ENCODE measurements around the gene PITPNC1.

DNA sequence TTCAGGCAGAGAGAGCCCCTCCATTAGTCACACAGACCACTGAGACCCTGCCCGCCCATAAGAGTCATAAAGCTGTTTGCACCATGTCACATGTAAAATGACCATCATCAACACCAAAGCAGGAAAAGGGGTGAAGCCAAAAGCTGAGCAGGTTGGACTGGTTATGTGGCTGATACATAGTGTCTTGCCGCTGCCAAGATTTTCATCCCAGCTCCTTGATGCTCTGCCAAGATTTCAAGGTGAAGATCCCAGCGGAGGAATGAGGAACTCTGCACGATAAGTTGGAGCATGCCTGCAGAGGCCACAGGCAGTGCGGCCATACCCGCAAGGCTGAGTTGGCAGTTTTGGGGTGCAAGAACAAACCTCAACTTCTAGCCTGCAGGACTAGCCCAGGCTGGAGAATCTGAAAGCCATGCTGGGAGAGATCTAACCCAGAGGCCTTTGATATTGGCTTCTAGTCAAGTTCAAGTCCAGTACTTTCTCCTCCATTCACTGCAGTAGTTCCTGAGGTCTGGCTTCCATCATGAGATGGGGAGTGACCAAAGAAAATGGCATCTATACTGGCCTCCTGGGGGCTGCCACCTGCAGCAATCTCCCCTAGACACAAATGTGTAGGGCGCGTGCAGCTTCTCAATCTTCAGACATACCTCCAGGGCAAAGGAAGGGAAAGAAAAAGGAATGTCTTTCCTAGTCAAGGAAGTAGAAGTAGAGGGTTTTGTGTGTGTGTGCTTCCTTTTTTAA, 261.0 kb downstream of the PITPNC1 start:
- TF ChIP-seq, protein P1, sequence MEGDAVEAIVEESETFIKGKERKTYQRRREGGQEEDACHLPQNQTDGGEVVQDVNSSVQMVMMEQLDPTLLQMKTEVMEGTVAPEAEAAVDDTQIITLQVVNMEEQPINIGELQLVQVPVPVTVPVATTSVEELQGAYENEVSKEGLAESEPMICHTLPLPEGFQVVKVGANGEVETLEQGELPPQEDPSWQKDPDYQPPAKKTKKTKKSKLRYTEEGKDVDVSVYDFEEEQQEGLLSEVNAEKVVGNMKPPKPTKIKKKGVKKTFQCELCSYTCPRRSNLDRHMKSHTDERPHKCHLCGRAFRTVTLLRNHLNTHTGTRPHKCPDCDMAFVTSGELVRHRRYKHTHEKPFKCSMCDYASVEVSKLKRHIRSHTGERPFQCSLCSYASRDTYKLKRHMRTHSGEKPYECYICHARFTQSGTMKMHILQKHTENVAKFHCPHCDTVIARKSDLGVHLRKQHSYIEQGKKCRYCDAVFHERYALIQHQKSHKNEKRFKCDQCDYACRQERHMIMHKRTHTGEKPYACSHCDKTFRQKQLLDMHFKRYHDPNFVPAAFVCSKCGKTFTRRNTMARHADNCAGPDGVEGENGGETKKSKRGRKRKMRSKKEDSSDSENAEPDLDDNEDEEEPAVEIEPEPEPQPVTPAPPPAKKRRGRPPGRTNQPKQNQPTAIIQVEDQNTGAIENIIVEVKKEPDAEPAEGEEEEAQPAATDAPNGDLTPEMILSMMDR (IDR thresholded peaks at IDR 0.05) = no peak
- no peak for TF ChIP-seq POLR2A (IDR thresholded peaks at IDR 0.05)

Data from upper lobe of left lung (tissue), 4 donors.